Measurements from ENCODE around the gene ASB5.

- TF ChIP-seq, protein P1, sequence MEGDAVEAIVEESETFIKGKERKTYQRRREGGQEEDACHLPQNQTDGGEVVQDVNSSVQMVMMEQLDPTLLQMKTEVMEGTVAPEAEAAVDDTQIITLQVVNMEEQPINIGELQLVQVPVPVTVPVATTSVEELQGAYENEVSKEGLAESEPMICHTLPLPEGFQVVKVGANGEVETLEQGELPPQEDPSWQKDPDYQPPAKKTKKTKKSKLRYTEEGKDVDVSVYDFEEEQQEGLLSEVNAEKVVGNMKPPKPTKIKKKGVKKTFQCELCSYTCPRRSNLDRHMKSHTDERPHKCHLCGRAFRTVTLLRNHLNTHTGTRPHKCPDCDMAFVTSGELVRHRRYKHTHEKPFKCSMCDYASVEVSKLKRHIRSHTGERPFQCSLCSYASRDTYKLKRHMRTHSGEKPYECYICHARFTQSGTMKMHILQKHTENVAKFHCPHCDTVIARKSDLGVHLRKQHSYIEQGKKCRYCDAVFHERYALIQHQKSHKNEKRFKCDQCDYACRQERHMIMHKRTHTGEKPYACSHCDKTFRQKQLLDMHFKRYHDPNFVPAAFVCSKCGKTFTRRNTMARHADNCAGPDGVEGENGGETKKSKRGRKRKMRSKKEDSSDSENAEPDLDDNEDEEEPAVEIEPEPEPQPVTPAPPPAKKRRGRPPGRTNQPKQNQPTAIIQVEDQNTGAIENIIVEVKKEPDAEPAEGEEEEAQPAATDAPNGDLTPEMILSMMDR (IDR thresholded peaks at IDR 0.05), result no peak
- no peak for TF ChIP-seq EP300 (IDR thresholded peaks at IDR 0.05)
Observed at GRCh38 chr4:176188654-176189053, 80.4 kb downstream of the ASB5 start.

All from stomach (tissue), 4 donors.